Activated T-cell treated with anti-CD3 and anti-CD28 coated beads, Interleukin-2, amount 50 U/mL, for 1 hour (primary cell): ENCODE data around the gene ALOX12B.

Source experiments
- DNase-seq: peaks from one replicate; pipeline ENCODE4 v3.0.0-alpha.2; 2020

The ALOX12B gene

DNA sequence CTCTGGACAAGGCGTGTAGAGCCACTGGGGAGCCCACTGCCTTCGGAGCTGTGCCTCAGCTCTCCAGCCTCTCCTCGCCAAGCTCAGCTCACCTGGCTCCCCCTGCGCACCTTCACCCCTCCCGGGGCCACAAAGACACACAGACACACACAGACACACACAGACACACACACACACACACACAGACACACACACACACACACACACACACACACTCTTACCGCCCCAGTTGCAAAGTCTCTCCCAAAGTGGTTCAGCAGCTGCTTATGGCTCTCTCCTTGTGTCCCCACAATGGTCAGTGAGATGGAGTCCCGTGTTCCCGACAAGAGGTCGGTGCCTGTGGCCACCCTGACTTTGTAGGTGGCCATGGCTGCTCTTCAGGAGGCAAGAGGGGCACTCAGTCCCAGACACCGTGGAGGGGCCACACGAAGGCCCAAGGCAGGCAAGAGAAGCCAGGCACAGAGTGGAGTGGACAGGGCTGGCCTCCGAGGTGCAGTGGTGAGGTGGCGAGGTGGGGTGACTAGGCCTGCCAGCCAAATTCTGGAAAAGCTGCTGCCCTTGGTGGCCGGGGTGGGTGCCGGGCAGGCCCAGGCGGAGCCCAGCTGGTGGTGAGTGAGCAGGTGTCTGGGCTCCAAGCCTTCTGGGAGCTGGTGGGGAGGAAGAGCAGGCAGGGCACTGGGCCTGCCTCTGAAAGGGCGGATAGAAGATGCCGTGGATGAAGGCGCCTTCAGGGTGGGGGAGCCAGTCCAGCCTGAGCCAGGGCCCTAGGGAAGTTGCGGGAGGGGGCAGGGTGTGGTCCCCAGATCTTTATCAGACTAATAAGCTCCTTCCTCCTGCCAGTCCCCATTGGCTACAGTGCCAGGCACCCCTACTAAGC is at the start of gene ALOX12B:
TSS of gene ALOX12B (minus strand) at position 642 of the 877 bp plus-strand sequence. CDS start at position 368, 274 bp downstream.
- no peak for DNase-seq

DNA sequence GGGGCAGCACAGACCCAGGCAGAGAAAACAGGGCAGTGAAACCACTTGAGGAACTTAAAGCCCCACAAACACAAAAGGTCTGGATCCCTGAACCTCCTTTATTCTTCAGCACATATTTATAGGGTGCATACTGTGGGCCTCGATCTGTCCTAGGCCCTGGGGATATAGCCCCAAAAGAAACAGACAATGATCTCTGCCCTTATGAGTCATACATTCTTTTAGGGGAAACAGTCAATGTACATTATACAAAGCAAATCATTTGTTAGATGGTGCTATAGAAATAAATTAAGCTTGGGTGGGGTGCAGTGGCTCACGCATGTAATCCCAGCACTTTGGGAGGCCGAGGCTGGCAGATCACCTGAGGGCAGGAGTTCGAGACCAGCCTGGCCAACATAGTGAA is 46.4 kb upstream of the ALOX12B start:
- no peak for DNase-seq

DNA sequence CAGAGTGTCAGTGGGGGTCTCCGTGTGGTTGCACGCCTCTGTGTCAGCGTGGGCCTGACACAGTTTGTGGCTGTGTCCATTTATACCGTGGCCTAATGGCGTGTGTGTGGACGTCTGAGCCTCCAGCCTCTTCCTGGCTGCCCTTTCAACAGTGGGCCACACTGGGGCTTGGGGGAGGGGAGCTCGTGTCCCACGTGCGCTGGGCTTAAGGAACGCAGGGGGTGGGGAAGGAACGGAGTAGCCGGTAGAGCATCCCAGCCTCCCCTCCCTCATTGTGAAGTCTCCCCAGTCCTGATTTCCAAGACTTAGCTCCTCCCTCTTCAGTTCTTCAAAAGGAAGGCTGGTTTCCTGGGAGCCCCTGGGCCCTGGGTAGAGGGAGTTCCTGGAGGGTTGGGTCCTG is 45.9 kb upstream of the ALOX12B start:
- no peak for DNase-seq

DNA sequence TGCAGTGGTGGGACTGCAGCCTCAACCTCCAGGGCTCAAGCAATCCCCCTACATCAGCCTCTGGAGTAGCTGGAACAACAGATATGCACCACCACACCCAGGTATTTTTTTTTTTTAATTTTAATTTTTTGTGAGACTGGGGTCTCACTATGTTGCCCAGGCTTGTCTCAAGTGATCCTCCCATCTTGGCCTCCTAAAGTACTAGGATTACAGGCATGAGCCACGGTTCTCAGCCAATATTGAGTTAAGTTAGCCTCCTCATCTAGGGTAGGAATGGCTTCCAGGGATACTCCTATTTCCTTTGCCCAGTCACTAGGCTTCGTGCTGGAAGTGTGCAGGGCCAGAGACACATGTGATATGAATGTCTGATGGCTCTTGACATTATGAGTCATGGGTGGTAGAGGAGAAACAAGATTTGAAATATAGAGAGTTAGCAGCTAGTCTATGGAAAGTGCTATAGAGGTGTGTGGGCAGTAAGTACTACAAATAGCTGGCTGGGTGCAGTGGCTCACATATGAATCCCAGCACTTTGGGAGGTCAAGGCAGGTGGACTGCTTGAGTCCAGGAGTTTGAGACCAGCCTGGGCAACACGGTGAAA is 44.4 kb upstream of the ALOX12B start:
- no peak for DNase-seq

DNA sequence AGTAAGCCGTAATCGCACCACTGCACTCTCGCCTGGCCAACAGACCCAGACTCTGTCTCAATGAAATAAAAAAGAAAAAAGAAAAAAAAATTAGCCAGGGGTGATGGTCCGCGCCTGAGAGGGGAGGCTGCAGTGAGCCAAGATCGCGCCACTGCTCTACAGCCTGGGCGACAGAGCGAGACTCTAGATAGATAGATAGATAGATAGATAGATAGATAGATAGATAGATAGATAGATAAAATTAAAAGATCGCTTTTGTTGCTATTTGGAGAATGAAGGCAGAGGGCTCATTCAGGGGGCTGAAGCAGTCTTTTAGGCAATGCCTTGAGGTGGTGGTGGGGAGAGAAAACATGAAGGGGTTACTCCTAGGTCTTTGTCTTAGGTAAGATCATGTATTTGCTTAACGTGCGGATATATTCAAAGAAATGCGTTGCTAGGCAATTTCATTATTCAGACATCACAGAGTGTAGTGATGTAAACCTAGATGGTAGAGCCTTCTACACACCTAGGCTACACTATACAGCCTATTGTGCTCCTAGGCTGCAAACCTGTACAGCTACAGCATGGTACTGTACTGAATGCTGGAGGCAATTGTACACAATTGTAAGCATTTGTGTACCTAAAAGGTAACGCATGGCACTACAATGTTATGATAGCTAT is 40.7 kb upstream of the ALOX12B start:
- no peak for DNase-seq

DNA sequence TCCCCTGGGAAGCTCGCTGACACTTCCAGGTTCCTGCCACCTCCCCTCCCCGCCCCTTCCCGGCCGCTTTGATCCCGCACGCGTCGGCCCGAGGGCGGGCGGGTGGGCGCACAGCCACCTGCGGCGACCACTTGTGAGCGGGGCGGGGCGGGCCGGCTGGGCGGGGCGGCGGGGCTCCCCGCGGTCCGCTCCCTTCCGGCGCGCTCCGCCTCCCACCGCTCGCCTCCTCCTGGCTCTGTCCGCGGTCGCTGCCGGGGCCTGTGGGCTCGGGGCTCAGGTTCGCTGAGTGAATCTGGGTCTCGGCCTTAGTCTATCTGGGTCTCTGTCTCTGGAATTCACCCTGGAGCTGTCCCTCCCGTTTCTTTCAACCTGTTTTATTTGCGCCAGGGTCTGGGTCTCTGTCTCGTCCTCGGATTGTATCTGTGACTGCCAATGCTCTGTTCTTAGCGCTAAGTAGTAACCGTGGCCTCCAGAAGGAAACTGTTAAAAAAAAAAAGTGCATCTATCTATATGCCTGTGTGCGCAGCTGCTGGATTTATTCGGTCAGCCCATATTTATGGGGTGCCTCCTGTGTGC is 39.1 kb upstream of the ALOX12B start:
- DNase-seq = peak; percentile 56

DNA sequence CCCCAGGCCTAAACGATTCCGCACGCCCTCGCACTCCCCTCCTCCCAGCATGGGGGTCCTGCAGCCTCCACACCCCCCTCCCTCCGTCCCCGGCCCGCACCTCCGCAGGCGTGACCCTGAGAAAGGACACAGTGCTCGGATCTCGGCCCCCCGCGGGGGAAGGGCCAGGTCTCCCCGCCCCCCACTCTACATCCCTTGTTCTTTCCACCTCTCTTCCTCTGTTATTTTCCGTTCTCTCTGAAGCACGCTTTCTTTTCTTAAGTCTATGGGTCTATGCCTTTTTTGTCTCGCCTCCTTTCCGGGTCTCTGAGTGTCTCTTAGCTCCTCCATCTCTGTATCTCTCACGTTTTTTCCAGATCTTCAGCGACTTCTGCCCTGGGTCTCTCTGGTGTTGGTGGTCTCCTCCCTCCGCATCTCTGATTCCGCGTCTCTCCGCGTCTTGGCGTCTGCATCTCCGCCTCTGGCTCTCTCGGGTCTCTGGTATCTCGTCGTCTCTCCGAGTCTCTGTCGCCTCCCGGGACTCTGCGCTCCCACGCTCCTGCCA is 38.5 kb upstream of the ALOX12B start:
- no peak for DNase-seq

DNA sequence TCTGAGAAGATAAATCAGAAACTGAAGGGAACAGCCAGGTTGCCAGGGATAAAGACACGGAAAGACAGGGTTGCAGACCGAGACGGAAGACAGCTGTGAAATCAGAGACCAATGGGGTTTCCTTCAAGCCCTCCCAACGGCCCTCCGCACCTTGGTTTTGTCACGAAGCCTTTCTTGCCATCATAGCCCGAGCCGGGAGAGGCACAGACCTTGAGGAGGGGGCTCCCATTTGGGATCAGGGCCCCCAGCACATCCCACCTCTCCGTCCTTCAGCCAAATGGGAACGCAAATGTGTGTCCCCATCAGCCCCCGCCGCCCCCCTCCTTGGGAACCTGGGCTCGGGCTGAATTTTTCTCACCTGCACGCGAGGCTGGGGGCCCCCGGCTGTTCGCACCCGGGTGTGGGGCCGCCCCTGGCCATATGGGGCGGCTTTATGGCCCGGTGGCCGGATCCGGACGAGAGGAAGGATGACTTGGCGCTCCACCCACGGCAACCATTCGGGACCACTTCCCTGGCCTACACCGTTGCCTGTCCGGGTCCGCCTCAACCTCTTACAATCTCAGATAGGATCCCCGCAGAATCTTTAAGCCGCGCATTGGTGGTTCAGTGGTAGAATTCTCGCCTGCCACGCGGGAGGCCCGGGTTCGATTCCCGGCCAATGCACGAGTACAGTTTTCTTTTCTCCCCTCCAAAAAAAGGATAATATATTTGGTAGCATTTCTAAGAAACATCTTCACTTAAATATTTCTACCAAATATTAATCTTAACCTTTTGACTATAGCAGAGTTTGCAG is 37.8 kb upstream of the ALOX12B start:
- peak; percentile 89 for DNase-seq

DNA sequence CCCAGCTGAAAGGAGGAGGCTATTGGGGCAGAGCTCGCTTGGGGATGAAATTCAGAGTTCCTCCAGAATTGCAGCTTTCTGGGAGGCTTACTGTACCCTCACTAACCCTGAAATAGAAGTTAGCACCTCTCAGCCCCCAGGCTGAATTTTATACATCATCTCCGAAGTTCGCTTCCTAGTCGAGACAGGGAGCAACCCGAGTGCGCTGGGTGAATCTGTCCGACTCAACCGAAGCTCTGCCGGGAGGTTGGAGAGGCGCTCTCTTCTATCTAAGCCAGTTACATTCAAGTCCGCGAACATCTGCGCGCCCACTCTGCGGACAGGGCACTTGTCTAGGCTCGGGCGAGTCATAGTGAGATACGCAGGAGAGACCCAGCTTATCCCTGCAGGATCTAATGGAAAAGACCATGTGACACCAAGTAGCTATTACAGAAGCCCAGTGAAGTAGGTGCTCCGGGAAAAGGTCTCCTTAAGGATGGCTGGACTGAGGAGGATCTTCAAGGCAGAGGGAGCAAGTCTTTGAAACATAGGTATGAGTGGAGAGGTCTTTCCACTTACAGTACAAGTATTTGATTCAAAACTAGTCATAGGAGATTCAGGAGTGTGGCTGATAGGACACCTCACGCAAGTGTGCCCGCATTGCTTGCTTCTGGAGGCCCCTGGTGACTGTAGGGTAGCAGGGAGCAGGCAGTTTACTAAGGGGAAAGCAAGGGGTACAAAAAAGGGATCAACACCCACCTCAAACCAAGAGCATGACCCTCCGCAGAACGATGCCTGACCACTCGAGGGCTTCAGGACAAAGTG is 37.0 kb upstream of the ALOX12B start:
- DNase-seq = peak; percentile 45

DNA sequence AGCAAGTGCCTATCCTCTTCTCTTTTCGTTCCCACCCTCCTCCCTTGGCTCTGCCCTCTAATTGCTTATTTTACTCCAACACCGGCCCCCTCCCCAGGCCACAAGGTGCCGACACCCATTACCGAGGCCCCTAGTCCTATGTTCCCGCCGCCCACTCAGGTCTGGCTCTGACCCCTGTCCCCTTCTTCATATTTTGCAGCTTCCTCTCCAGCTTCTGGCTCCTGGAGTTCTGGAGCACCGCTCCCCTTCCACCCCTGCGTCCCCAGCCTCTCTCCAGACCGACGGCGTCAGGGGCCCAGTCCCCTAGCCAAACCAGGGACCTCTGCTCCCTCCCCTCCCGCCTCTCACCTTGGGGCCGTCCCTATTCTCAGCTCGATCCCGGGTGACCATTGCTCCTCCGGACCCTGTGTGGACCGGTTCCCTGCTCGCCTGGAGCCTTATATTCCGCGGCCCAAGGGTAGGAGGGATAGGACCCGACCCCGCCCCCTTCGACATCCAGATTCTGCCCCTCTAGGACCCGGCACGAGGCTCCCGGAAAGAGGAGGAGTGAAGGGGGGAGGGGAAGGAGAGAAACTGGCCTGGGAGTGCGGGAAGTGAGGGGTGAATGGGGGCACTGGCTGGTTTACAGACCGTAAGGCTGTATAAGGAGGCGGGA is 36.3 kb upstream of the ALOX12B start, which contains the start of gene HES7:
TSS of gene HES7 (minus strand) at position 412 of the 655 bp plus-strand sequence. CDS start at position 390, 22 bp downstream.
- DNase-seq = no peak

DNA sequence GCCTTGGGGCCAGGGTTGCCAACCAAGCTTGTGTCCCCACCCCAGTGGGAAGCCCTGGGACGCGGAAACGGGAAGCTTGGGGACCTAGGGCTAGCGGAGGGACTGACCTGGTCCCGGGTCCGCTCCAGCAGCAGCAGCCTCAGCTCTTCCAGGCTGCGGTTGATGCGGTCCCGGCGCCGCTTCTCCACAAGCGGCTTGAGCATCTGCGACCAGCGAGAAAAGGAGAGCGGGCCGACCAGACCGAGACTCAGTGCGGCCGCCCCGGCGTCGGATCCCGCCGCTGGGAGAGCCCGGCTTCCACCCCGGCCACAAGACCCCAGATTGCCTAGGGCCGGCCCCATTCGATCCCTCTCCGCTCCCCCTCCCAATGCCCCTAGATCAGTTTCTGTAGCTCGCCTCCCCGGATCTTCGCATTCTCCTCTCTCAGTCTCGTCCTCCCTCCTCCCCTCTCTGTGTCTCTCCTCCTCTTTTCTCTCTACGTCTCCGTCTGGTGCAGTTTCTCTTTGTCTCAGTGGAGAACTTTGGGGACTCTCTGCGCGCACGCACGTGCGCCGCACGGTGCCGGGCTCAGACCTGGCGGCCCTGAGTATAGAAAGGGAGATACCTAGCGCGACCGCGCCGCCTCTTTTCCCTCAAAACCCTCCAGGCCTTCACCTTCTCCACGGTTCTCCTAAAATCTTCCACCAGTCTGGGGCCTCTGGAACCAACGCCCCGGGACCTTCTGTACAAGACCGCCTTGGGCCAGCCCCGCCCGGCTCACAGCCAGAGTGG is 35.6 kb upstream of the ALOX12B start:
- peak; percentile 54 for DNase-seq

DNA sequence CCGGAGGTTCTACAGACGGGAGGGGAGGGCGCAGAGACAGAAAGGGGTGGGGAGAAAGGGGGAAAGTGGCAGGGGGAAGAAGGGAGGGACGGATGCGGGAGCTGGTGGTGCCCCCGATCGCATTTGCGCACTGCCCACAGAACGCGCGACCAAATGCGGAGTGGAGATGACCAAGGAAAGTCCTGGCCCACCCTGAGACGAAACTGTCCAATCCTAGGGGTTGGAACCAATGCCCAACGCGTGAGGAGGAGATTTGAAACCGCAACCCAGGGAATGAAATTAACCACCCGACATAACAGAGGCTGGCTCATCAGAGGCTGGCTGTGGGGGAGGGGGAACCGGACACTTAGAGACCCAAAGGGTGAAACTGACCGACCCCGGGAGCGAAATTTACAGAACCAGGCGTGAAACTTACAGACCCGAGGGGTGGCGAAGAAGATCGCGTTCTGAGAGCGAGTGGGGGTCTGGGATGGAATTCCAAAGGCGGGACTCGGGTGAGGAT is 35.0 kb upstream of the ALOX12B start:
- no peak for DNase-seq

DNA sequence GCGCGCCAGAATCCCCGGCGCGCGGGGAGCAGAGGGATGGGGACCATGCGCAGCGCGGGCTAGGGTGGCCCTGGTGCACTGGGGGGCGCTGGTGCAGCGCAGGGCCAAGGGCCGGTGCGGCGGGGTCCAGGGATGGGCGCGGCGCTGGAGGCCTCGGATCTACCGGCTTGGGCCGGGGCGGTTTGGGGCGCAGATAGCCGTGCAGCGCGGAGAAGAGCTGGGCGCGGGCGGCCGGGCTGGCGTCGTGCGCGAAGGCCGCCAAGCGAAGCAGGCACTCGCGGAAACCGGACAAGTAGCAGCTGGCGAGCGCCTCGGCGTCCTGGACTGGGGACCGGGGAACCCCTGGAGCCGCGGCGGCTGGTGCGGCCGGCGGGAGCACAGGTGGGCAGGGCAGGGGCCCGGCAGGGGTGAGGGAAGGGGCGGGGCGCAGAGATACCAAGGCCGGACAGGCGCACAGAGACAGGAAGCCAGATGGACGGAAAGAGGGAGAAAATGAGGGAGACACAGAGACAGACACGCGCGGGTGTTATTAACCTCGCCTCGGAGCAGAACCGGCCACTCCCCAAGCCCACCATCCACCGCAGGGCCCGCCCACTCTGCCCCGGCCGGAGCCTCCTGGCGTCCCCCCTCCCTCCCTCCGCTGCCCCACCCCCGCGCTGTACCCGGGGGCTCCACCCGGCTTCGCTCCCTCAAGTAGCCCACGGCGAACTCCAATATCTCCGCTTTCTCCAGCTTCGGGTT is 34.3 kb upstream of the ALOX12B start:
- peak; percentile 61 for DNase-seq

DNA sequence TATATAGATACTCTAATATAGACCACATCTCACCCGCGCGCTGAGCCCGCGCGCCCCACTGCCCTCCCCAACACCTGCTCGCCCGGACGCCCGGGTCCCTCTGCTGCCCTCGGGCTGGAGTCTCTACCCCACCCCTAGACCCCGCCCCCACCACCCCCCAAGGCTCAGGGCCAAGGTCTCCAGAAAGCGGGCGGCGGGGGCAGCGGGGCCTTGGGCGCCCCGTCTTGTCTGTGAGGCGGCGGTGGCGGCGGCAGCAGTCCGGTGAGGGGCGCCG is 33.8 kb upstream of the ALOX12B start:
- no peak for DNase-seq

DNA sequence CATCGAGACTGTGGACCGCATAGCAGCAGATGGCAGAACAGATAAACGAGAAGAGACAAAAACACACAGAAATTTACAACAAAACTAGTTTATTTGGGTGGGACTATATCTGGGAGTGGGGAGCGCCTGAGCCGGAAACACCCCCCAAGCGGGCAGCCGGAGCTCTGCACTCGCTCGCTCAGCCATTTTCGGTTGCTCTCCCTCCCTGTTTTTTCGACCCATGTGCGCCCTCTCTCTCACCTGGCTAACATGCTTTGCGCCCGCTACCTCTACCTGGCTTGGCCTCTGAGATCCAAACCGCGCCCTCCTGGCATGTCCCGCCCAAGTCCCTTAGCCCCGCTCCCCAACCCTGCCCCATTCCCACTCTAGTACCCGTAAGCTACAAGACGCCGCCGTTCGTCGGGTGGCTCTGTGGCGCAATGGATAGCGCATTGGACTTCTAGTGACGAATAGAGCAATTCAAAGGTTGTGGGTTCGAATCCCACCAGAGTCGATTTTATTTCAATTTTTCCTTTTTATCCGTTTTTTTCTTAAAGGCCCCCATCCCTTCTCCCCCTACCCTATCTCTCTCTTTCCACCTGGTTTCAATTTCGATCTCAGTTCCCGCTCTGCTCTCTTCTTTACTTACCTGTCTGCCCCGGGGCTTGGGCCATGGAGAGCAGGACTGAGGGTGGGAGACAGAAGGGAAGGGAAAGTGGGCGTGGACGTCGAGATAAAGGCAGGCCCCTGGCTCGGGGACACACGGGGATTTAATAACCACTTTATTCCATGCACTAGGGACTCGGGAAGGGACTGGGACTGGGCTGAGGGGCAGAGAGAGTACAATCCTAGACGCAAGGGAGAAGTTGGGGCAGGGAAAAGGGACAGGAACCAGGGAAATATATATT is 33.2 kb upstream of the ALOX12B start:
- DNase-seq = peak; percentile 73

DNA sequence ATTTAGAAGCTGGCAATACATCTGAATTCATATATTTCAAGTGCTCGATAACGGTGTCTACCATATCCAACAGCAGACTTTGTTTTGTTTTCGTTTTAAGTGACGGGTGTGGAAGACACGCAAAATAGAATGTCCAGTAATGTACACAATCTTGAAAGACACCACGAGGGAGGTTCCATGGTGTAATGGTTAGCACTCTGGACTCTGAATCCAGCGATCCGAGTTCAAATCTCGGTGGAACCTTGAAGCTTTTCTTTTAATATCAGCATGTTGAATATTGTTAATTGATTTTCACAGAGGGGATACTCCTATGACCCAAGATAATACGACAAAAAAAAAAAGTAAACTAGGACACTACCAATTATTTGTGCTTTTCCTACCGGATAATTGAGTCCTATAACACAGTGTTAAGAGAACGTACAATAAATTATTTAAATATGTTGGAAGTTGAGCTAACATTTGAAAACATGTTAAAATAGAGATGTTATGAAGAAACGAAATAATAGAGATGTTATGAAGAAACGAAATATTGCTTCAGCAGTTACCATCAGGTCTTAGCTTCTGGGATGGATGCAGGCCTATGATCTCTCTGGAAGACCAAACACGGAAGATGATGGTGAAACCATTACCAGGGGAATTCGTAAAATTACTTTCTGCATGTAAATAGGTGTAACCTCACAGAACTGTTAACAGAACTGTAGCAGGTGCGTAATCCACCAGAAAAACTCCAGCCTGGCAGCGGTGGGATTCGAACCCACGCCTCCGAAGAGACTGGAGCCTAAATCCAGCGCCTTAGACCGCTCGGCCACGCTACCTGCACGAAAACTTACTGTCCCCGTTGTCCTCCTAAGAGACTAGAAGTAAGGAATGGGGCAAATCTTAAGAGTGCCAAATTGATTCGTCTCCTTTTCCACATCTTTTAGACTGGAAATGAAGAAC is 32.3 kb upstream of the ALOX12B start:
- peak; percentile 81 for DNase-seq
